OCI-M1 (cell line): ENCODE data around the gene SRP68.
"Not testable (repeated sequence)": the region's sequence is repeated elsewhere in the genome, so short reads cannot be mapped to it uniquely, and the experiment has no call there.

ENCODE experiments used
- DNase-seq: peaks from one replicate; lab custom pipeline; 2025; lab: John Stamatoyannopoulos, UW

Gene SRP68

GRCh38 chr17:76076765-76077583 is 4.7 kb upstream of the SRP68 start:
- no peak for DNase-seq

GRCh38 chr17:76076146-76076764 is 3.9 kb upstream of the SRP68 start:
- DNase-seq = no peak

GRCh38 chr17:76075364-76076145 is 3.2 kb upstream of the SRP68 start:
- DNase-seq = peak; percentile 16

- DNase-seq = no peak
These were observed 2.4 kb upstream of the SRP68 start, which contains the start of gene GALR2 for GRCh38 chr17:76074390-76075363. TSS of gene GALR2 (plus strand) at chr17:76074781. CDS start at chr17:76074884, 103 bp downstream.

- DNase-seq = peak; percentile 45
These were observed 678 bp downstream of the SRP68 start for GRCh38 chr17:76071531-76072147.

- no peak for DNase-seq
These were observed 6.5 kb downstream of the SRP68 start for GRCh38 chr17:76065775-76066174.

- no peak for DNase-seq
These were observed 8.3 kb downstream of the SRP68 start for GRCh38 chr17:76063875-76064546.

GRCh38 chr17:76058264-76058663 is 14.1 kb downstream of the SRP68 start:
- DNase-seq = not testable (repeated sequence)

- DNase-seq = no peak
These were observed 15.4 kb downstream of the SRP68 start for GRCh38 chr17:76056882-76057281.

GRCh38 chr17:76054112-76054476 is 18.2 kb downstream of the SRP68 start:
- no peak for DNase-seq

GRCh38 chr17:76053246-76054111 is 18.8 kb downstream of the SRP68 start:
- no peak for DNase-seq

- no peak for DNase-seq
These were observed 20.8 kb downstream of the SRP68 start for GRCh38 chr17:76051561-76051960.

GRCh38 chr17:76050538-76051467 is 21.5 kb downstream of the SRP68 start:
- DNase-seq = no peak

- no peak for DNase-seq
These were observed 22.3 kb downstream of the SRP68 start for GRCh38 chr17:76049836-76050537.

GRCh38 chr17:76049239-76049638 is 23.1 kb downstream of the SRP68 start:
- DNase-seq = no peak

GRCh38 chr17:76048711-76049110 is 23.6 kb downstream of the SRP68 start:
- DNase-seq = no peak

GRCh38 chr17:76048025-76048605 is 24.2 kb downstream of the SRP68 start:
- DNase-seq = no peak
